Stimulated activated CD8-positive, alpha-beta memory T cell treated with anti-CD3 and anti-CD28 coated beads, Interleukin-4, amount 100 ng/mL, for 24 hours (primary cell): ENCODE measurements around the gene SLC12A8.
"Not testable (repeated sequence)": the region's sequence is repeated elsewhere in the genome, so short reads cannot be mapped to it uniquely, and the experiment has no call there.

ENCODE experiments used
- DNase-seq: peaks from one replicate; pipeline ENCODE4 v3.0.0-alpha.2; 2020; ENCODE audit warnings: low read depth

Gene SLC12A8

DNA sequence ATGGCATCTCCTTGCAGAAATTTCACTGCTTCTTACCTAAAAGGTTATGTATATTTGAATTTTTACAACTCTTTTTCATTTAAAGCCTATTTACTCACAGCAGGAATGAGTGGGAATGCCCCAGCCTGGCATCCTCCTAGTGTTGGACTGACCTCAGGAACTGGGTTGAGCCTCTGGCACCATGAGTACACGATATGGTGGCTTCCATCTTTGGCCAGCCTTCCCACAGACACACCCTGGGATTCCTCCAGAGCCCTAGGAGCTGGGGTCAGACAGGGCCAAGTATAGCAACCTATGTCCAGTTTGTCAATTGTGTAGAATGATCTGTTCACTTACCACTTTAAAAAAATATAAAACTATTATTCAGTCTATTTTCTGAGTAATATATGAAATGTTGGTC lies 99.6 kb downstream of the SLC12A8 start:
- no peak for DNase-seq

DNA sequence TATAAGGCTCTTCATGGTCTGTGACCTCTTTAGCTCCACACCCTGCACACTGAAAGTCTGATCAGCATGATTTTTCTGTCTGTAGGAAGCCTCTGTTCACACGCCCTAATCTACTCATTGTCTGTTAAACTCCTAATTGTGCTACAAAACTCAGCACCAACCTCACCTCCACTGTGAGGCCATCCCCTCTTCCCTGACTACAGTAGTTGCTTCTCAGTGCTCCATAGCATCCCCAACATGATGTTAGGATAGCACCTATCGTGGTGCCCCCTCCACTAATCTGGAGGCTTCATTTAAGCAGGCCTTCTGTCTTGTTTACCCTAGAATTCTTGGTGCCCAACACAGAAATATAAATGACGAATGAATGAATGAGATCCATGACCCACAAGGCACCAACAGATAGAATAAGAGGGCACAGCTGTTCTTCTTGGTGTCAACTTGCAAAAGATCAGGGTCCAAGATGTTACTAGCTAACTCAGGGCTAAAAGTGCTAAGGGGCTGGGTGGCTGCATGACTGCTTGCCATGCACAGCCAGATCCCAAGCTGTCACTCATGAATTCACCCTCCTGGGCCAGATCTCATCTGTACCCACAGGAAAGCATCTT lies 101.6 kb downstream of the SLC12A8 start:
- DNase-seq: no peak

GRCh38 chr3:125110016-125110875 lies 102.3 kb downstream of the SLC12A8 start:
- no peak for DNase-seq

- no peak for DNase-seq
These were observed 103.0 kb downstream of the SLC12A8 start for GRCh38 chr3:125109536-125109925.

DNA sequence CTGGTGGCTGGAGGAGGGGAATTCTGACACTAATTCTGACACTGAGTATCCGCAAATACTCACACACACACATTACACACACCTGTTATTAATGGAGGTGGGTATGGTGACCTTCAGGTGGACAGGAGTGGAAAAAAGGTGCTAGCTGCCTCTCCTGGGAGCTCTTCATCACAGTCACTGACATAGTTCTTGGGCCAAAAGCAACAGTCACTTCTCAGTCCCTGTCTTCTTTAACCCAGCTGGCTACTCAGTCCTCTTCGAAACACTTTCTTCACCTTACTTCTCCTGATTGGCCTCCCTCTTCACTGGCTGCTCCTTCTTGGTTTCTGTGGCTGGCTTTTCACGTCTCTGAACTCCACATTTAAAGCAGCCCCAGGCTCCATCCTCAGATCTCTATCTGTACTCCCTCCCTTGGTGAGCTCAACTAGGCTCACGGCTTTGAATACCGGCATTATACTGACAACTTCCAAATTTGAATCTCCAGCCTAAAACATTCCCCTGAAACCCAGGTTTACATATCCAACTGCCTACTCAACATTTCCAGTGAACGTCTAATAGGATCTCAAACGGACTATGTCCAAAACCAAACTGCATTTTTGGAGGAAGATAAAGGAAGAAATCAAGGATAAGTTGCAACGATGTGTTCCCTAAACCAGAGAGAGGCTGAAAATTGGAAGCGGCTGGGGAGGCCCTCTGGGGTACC lies 103.6 kb downstream of the SLC12A8 start:
- DNase-seq: no peak

DNA sequence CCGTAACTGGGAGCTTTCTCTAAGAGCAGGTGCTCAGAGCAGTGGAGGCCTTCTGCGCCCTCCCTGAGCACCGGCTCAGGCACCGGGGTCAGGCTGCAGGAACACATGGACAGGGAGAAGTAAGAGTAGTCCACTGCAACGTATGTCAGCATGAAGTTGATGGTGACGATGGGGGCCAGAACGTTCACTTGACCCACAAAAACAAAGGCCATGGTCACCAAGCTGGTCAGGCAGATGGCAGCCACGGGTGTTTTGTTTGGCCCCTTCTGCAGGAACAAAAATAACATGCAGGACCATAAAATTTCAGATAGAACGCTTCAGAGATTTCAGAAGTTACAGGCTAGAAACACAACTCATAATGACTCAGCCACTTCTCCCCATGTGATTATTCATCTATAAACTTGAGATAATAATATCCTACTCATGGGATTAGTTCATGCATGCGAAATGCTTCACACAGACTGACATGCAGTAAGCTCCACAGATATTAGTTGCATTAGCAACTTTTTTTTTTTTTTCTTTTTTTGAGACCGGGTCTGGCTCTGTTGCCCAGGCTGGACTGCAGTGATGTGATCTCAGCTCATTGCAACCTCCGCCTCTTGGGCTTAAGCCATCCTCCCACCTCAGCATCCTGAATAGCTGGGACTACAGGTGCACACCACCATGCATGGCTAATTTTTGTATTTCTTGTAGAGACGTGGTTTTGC lies 104.5 kb downstream of the SLC12A8 start:
- no peak for DNase-seq

GRCh38 chr3:125107363-125107762 lies 105.2 kb downstream of the SLC12A8 start:
- DNase-seq: no peak

- no peak for DNase-seq
These were observed 107.4 kb downstream of the SLC12A8 start for GRCh38 chr3:125105116-125105515.

- no peak for DNase-seq
These were observed 107.9 kb downstream of the SLC12A8 start for GRCh38 chr3:125104639-125105038.

DNA sequence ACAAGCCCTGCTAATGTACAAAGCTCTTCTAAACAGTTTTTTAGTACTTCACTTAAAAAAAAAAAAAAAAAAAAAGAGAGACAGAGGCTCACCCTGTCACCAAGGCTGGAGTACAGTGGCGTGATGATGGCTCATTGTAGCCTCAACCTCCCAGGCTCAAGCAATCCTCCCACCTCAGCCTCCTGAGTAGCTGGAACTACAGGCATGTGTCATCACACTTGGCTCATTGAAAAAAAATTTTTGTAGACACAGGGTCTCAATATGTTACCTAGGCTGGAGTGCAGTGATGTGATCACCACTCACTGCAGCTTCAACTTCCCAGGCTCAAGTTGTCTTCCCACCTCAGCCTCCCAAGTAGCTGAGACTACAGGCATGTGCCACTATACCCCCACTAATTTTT lies 109.1 kb downstream of the SLC12A8 start:
- DNase-seq: no peak

DNA sequence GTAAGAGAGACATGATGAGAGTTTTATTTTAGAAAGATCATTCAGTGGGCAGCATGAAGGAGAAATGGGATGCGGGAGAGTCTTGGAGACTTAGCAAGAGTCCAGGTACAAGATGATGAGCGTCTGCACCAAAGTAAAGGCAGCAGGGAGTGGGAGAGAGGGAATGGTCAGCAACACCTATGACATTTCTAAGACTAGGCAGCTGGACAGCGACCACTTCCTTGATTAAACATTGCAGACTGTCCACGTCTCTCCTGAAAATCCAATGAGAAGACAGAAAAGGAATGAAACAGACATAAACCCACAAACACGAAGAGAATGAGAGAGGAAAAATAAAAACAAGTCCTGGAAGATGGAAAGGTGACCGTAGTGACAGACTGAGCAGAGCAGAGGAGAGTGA lies 110.1 kb downstream of the SLC12A8 start:
- no peak for DNase-seq

DNA sequence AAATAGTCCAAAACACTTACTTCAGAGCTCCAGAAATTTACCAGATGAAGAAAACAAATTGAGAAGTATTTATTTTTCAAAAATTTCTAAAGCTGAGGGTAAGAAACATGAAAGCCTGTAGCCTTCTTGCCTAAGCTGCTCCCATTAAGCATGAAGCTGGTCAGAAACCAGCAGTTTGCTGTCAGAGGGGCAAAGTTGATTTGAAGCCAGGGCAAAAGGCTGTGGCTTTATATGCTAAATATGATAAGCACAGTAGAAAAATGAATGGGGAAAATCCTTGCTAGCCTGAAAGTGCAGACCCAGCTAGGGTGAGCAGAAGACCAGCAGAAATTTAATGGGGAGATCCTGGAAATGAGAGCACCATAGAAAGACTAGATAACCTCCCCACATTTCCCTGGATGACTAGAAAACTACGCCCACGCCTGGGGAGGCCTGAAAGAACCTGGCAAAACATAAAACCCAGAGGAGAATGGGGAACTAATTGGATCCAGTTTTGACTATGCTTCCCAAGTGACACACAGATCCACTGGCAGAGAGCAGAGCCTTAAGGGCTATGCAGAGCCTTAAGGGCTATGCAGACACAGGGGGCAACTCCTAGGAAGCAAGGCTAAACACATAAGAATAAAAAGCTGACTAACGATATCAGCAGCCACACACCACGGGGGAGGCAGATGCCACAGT lies 113.8 kb downstream of the SLC12A8 start:
- DNase-seq: no peak

DNA sequence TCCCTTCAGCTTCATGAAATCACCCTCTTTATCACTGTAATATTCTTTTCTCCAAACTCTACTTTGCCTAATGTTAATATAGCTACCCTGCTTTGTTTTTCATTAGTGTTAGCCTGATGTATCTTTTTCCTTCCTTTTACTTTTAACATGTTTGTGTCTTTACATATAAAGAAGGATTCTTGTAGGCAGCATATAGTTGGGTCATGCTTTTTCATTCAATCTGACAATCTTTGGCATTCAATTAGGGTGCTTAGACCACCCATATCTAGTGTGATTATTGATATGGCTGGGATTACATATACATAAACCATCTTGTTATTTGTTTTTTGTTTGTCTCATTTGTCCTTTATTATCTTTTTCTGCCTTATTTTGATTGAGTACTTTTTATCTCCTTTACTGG lies 121.9 kb downstream of the SLC12A8 start:
- DNase-seq: no peak

DNA sequence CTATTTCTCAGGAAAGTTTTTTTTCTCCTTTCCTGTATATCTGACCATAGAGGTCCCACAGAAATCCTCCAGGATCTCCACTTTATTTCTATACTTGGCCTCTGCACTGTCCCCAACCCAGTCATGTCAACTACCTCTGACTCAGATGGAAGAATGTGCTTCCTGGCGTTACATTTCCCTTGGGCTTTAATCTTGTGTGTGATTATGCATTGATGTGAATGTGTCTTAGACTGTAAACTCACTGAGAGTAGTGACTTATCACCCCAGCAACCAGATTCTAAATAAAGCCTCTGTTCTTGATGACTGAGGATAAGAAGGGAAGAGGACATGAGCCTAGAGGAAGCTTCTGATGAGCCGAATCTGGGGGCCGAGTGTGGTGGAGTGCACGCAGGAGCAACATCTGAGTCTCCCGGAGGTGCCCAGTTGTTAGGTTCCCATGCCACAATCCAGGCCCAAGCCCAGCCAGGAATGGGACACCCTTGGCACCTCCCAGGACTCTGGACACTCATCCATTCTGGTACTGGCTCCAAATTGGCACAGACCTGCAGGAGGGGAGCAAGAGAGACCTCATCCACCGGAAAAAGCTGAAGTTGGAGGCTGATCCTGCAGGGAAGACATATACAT lies 124.7 kb downstream of the SLC12A8 start:
- DNase-seq: no peak

GRCh38 chr3:125085166-125085565 lies 127.4 kb downstream of the SLC12A8 start:
- DNase-seq: no peak

- DNase-seq: no peak
These were observed 128.8 kb downstream of the SLC12A8 start for GRCh38 chr3:125083776-125084175.

DNA sequence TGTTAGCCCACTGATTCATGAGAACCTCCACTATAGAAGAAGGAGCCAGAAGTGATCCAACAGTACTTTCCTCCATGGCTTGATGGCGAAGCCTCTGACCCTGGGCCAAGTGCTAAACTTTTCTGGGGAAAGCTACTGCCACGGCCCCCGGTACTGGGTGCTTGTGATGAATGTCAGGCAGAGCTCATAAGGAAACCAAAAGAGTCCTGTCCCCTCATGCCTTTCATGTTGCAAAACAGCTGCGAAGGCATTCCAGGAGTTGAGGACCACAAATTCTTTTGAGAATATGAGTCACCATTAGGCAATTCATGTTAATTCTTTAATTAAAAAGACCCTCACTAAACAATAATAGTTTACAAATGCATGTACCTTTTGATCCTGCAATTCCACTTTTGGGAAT lies 130.2 kb downstream of the SLC12A8 start:
- not testable (repeated sequence) for DNase-seq

DNA sequence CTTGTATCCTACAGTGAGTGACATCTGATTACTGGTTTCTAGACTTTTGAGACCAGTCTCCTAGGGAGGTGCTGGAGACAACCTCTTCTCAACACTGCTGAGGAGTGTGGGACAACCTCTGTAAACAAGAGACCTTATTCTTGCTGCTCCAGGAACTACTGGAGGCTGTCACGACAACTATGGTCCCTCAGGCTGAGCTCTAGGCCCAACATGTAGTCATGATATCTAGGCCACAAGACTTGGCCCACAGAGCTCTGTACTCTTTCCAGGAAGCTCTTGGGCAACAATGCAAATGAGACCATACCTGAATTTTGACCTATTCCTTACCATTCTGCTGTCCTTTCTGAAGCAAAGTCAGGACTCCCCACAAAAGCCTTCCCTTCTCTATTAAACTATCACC lies 132.5 kb downstream of the SLC12A8 start:
- no peak for DNase-seq

DNA sequence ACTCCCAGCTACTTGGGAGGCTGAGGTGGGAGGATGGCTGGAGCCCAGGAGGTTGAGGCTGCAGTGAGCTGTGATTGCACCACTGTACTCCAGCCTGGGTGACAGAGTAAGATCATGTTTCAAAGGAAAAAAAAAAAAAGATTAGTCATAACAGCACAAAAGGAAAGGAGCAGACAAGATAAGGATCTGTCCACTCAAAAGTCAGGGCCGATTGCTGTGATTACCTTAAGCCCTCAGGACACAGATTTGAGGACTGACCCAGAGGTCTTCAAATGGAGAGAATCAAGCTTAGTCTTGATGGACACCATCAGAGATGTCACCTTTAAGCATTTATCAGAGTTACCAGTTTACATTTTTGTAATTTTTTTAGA lies 132.9 kb downstream of the SLC12A8 start:
- DNase-seq: no peak

- DNase-seq: no peak
These were observed 133.4 kb downstream of the SLC12A8 start for GRCh38 chr3:125078951-125079674.

GRCh38 chr3:125077864-125078263 lies 134.7 kb downstream of the SLC12A8 start:
- no peak for DNase-seq
